HUES64 (cell line): ENCODE measurements around the gene ANXA5.

Experiments used
- H3K27ac ChIP-seq: 2 replicates; pipeline ENCODE4 v1.7.0; 2013; ENCODE audit warnings: low read depth, low read length, inconsistent platforms
- H3K27me3 ChIP-seq: 2 replicates; pipeline ENCODE4 v1.6.1; 2013; ENCODE audit warnings: mild to moderate bottlenecking, low read length; ENCODE audit not compliant: insufficient read depth
- H3K36me3 ChIP-seq: 2 replicates; pipeline ENCODE4 v1.6.1; 2013; ENCODE audit warnings: mild to moderate bottlenecking, low read length; ENCODE audit not compliant: insufficient read depth
- H3K4me1 ChIP-seq: 2 replicates; pipeline ENCODE4 v1.6.1; 2013; ENCODE audit warnings: mild to moderate bottlenecking, low read length, moderate library complexity; ENCODE audit not compliant: insufficient read depth
- H3K4me3 ChIP-seq: 2 replicates; pipeline ENCODE4 v1.5.1; 2013; ENCODE audit warnings: mild to moderate bottlenecking, low read length, moderate library complexity
- H3K9ac ChIP-seq: 2 replicates; pipeline ENCODE4 v1.6.1; 2013; ENCODE audit warnings: mild to moderate bottlenecking, low read depth, low read length
- H3K9me3 ChIP-seq: 2 replicates; pipeline ENCODE4 v1.6.1; 2013; ENCODE audit warnings: low read depth, low read length; ENCODE audit not compliant: insufficient read depth
- WGBS: fragments of 150-250, 120-280 bp; methylation state at CpG from one replicate; pipeline ENCODE4 v1.1.7; 2013; ENCODE audit warnings: missing lambda C conversion rate; 5-methylcytosine and 5-hydroxymethylcytosine counted together

Gene ANXA5

GRCh38 chr4:121693450-121693849 lies 3.3 kb downstream of the ANXA5 start:
- Histone ChIP-seq H3K4me3 (peak overlapping the region; percentile 16; the same call in 1 of the 2 replicates), H3K4me1 (peaks cover 57% of the 10 kb centered on the region), H3K36me3 (peaks cover 41% of the 10 kb centered on the region; the same call in 1 of the 2 replicates), H3K9ac (no peak overlapping the region), H3K27me3 (no peaks in the 10 kb centered on the region), H3K27ac (no peak overlapping the region), H3K9me3 (no peaks in the 10 kb centered on the region)
- WGBS = 88% methylated on average over 2 of the region's 2 CpGs

- Histone ChIP-seq H3K9ac (no peak overlapping the region), H3K4me1 (peaks cover 52% of the 10 kb centered on the region)
Observed at GRCh38 chr4:121692261-121692660, 4.5 kb downstream of the ANXA5 start.

GRCh38 chr4:121690001-121690400 lies 6.8 kb downstream of the ANXA5 start:
- H3K9ac ChIP-seq = no peak overlapping the region
- 76% methylated on average over 2 of the region's 2 CpGs for WGBS
- H3K27ac ChIP-seq = peak overlapping the region; percentile 22; the same call in 1 of the 2 replicates
- H3K27me3 ChIP-seq = no peaks in the 10 kb centered on the region
- peaks cover 47% of the 10 kb centered on the region for H3K4me1 ChIP-seq
- peaks cover 66% of the 10 kb centered on the region for H3K36me3 ChIP-seq
- H3K4me3 ChIP-seq = no peak overlapping the region
- no peaks in the 10 kb centered on the region for H3K9me3 ChIP-seq

More at GRCh38 chr4:121692261-121692660, 4.5 kb downstream of the ANXA5 start:
- Histone ChIP-seq H3K36me3 (peaks cover 52% of the 10 kb centered on the region), H3K9me3 (no peaks in the 10 kb centered on the region), H3K27me3 (no peaks in the 10 kb centered on the region), H3K27ac (no peak overlapping the region), H3K4me3 (no peak overlapping the region)

GRCh38 chr4:121688701-121689100 lies 8.1 kb downstream of the ANXA5 start:
- Histone ChIP-seq H3K9me3 (no peaks in the 10 kb centered on the region), H3K27ac (no peak overlapping the region), H3K4me1 (peaks cover 41% of the 10 kb centered on the region), H3K9ac (no peak overlapping the region), H3K27me3 (no peaks in the 10 kb centered on the region), H3K4me3 (no peak overlapping the region), H3K36me3 (peaks cover 72% of the 10 kb centered on the region)
- WGBS = 100% methylated on average over 2 of the region's 2 CpGs

GRCh38 chr4:121688261-121688660 lies 8.5 kb downstream of the ANXA5 start:
- WGBS = 91% methylated on average over 2 of the region's 2 CpGs
- Histone ChIP-seq H3K4me1 (peaks cover 42% of the 10 kb centered on the region), H3K9me3 (no peaks in the 10 kb centered on the region), H3K36me3 (peaks cover 72% of the 10 kb centered on the region), H3K9ac (no peak overlapping the region), H3K4me3 (no peak overlapping the region), H3K27me3 (no peaks in the 10 kb centered on the region), H3K27ac (no peak overlapping the region)

GRCh38 chr4:121686255-121686654 lies 10.5 kb downstream of the ANXA5 start:
- peaks cover 84% of the 10 kb centered on the region for H3K36me3 ChIP-seq
- no peaks in the 10 kb centered on the region for H3K27me3 ChIP-seq
- WGBS = 99% methylated on average over 4 of the region's 6 CpGs
- no peak overlapping the region for H3K4me3 ChIP-seq
- H3K9me3 ChIP-seq = no peaks in the 10 kb centered on the region
- H3K4me1 ChIP-seq = peaks cover 36% of the 10 kb centered on the region
- no peak overlapping the region for H3K9ac ChIP-seq
- no peak overlapping the region for H3K27ac ChIP-seq

GRCh38 chr4:121685257-121685656 lies 11.5 kb downstream of the ANXA5 start:
- Histone ChIP-seq H3K9ac (no peak overlapping the region), H3K36me3 (peaks cover 93% of the 10 kb centered on the region), H3K27ac (no peak overlapping the region), H3K27me3 (no peaks in the 10 kb centered on the region), H3K9me3 (no peaks in the 10 kb centered on the region), H3K4me1 (peaks cover 26% of the 10 kb centered on the region), H3K4me3 (no peak overlapping the region)
- WGBS = 94% methylated on average over 2 of the region's 2 CpGs

- 97% methylated on average over 7 of the region's 8 CpGs for WGBS
- Histone ChIP-seq H3K9me3 (no peaks in the 10 kb centered on the region), H3K36me3 (peaks cover 94% of the 10 kb centered on the region), H3K9ac (no peak overlapping the region), H3K4me1 (peaks cover 21% of the 10 kb centered on the region), H3K27ac (no peak overlapping the region), H3K4me3 (no peak overlapping the region), H3K27me3 (no peaks in the 10 kb centered on the region)
Observed at GRCh38 chr4:121684561-121684960, 12.2 kb downstream of the ANXA5 start.

GRCh38 chr4:121684016-121684415 lies 12.8 kb downstream of the ANXA5 start:
- Histone ChIP-seq H3K27ac (no peak overlapping the region), H3K9ac (no peak overlapping the region), H3K4me1 (peaks cover 21% of the 10 kb centered on the region), H3K4me3 (no peak overlapping the region), H3K27me3 (no peaks in the 10 kb centered on the region), H3K9me3 (no peaks in the 10 kb centered on the region), H3K36me3 (peaks cover 94% of the 10 kb centered on the region)
- 100% methylated on average over 1 of the region's 1 CpG for WGBS

- peaks cover 99% of the 10 kb centered on the region for H3K36me3 ChIP-seq
- peaks cover 30% of the 10 kb centered on the region for H3K4me1 ChIP-seq
- H3K27me3 ChIP-seq = no peaks in the 10 kb centered on the region
- 89% methylated on average over 3 of the region's 3 CpGs for WGBS
- no peaks in the 10 kb centered on the region for H3K9me3 ChIP-seq
- H3K4me3 ChIP-seq = no peak overlapping the region
- no peak overlapping the region for H3K27ac ChIP-seq
- no peak overlapping the region for H3K9ac ChIP-seq
Observed at GRCh38 chr4:121680571-121680970, 16.2 kb downstream of the ANXA5 start.

GRCh38 chr4:121679951-121680350 lies 16.8 kb downstream of the ANXA5 start:
- peaks cover 30% of the 10 kb centered on the region for H3K4me1 ChIP-seq
- H3K9ac ChIP-seq = no peak overlapping the region
- WGBS = 94% methylated on average over 3 of the region's 4 CpGs
- H3K36me3 ChIP-seq = peaks cover 99% of the 10 kb centered on the region
- H3K27ac ChIP-seq = no peak overlapping the region
- H3K27me3 ChIP-seq = no peaks in the 10 kb centered on the region
- H3K9me3 ChIP-seq = no peaks in the 10 kb centered on the region
- H3K4me3 ChIP-seq = no peak overlapping the region

- 87% methylated on average over 3 of the region's 3 CpGs for WGBS
- H3K27ac ChIP-seq = no peak overlapping the region
Observed at GRCh38 chr4:121679267-121679666, 17.5 kb downstream of the ANXA5 start.

More at GRCh38 chr4:121679267-121679666, 17.5 kb downstream of the ANXA5 start:
- no peaks in the 10 kb centered on the region for H3K27me3 ChIP-seq
- H3K4me3 ChIP-seq = no peak overlapping the region
- no peaks in the 10 kb centered on the region for H3K9me3 ChIP-seq
- H3K36me3 ChIP-seq = peaks cover 100% of the 10 kb centered on the region
- H3K4me1 ChIP-seq = peaks cover 30% of the 10 kb centered on the region
- H3K9ac ChIP-seq = no peak overlapping the region
